Suprapubic skin (tissue), 4 donors: ENCODE data around the gene YPEL2. TPM values are rescaled to one million over a fixed set of nuclear protein-coding genes. Genes with fewer than 3 reads are reported as not detected.

Experiments used
- DNase-seq, 2 donors: peaks; one replicate each; pipeline ENCODE4 v3.0.0-alpha.2; 2019; ENCODE audit warnings: low spot score in 2 of 2
- H3K27ac ChIP-seq: fragments of 200-600 bp; sonication (generic); one replicate; pipeline ENCODE4 v1.5.1; 2019
- H3K27me3 ChIP-seq: fragments of 200-600 bp; sonication (generic); one replicate; pipeline ENCODE4 v1.5.1; 2019
- H3K36me3 ChIP-seq: fragments of 200-600 bp; sonication (generic); one replicate; pipeline ENCODE4 v1.5.1; 2019
- H3K4me1 ChIP-seq: fragments of 200-600 bp; sonication (generic); one replicate; pipeline ENCODE4 v1.5.1; 2019
- H3K4me3 ChIP-seq: fragments of 200-600 bp; sonication (generic); one replicate; pipeline ENCODE4 v1.5.1; 2019; ENCODE audit warnings: mild to moderate bottlenecking
- H3K9me3 ChIP-seq: fragments of 200-600 bp; sonication (generic); one replicate; pipeline ENCODE4 v1.5.1; 2019
- EP300 ChIP-seq: sonication (generic); formaldehyde crosslinking; IDR thresholded peaks from one replicate; pipeline ENCODE4 v1.6.1; 2017; ENCODE audit warnings: antibody characterized with exemption
- POLR2A ChIP-seq, 2 donors: fragments of 450-650 bp; IDR thresholded peaks; one replicate each; pipeline ENCODE4 v1.6.1; 2017; ENCODE audit warnings: antibody characterized with exemption in 2 of 2, mild to moderate bottlenecking in 2 of 2, moderate library complexity in 2 of 2
- POLR2AphosphoS5 ChIP-seq, 3 donors: sonication (generic); formaldehyde crosslinking; IDR thresholded peaks; one replicate each; pipeline ENCODE4 v1.6.1; 2017; ENCODE audit warnings: antibody characterized with exemption in 3 of 3
- WGBS: methylation state at CpG from one replicate; pipeline ENCODE4 v1.1.5; 2018; 5-methylcytosine and 5-hydroxymethylcytosine counted together
- total RNA-seq, 4 donors: library from RNA; depleted of rRNA; stranded (reverse); fragments of >200 nt; gene quantifications; one replicate each; pipeline ENCODE4 v1.1.0, GENCODE V29; 2016
- TF ChIP-seq, protein P1 (sequence below), 2 donors: fragments of 200-600 bp in 1 of 2; fragments of 450-650 bp in 1 of 2; sonication (generic) in 1 of 2; IDR thresholded peaks; one replicate each; pipeline ENCODE4 v1.5.1; 2016 to 2019; ENCODE audit warnings: antibody characterized with exemption in 2 of 2, mild to moderate bottlenecking in 1 of 2, moderate library complexity in 1 of 2

YPEL2 gene
- total RNA-seq, 4 donors from 2014 or later = 16.7 to 33.6 (median 21.3) TPM

DNA sequence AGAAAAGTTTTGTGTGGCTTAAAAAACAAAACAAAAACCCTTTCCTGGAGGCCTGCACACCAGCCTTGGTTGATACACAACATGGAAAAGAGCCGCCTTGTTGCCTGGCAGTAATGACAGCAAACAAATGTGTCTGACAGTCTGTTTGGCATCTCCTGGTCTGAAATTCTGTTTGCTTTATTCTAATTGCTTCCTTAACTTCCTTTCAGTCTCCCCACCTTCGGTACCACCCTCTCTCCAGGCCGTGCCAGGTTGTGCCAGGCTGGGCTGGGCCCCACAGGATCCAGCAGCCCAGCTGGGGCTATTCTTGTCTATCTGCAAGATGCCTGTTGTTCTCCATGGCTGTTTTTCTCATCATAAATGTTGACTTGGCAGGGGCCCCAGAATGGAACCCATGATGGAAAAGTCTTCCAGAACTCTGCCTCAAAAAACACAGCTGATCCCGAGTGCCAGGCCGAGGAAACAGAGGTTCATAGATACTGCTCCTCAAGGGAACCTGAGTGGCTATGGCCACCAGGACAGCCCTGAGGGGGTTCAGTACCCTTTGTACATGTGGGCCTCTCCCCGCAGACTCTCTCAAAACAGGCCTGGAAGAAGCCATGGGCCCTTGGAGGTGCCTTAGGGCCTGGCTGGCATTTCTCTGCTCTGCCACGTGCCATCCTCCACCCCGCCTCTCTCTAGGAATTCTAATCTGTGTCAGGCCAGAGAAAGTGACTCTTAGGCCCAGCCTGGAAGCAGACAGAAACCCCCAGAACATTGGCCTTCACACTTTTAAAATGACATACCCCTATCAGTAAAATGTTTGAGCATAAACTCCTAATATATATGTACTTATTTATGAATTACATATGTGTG, 50.5 kb downstream of the YPEL2 start:
- H3K27me3 ChIP-seq = no peaks in the 10 kb centered on the region
- H3K4me1 ChIP-seq = peaks cover 49% of the 10 kb centered on the region
- 22% methylated on average over 6 of the region's 8 CpGs for WGBS
- DNase-seq = peak in 1 of 2 donors; percentile 68
- H3K4me3 ChIP-seq = no peak overlapping the region
- no peaks in the 10 kb centered on the region for H3K36me3 ChIP-seq
- peak overlapping the region; percentile 81 for H3K27ac ChIP-seq
- TF ChIP-seq POLR2A (IDR thresholded peaks at IDR 0.05) = no peak
- TF ChIP-seq POLR2AphosphoS5 (IDR thresholded peaks at IDR 0.05) = no peak
- H3K9me3 ChIP-seq = no peaks in the 10 kb centered on the region

- no peak for TF ChIP-seq EP300
- TF ChIP-seq POLR2A (IDR thresholded peaks at IDR 0.05) = no peak
- TF ChIP-seq, protein P1, sequence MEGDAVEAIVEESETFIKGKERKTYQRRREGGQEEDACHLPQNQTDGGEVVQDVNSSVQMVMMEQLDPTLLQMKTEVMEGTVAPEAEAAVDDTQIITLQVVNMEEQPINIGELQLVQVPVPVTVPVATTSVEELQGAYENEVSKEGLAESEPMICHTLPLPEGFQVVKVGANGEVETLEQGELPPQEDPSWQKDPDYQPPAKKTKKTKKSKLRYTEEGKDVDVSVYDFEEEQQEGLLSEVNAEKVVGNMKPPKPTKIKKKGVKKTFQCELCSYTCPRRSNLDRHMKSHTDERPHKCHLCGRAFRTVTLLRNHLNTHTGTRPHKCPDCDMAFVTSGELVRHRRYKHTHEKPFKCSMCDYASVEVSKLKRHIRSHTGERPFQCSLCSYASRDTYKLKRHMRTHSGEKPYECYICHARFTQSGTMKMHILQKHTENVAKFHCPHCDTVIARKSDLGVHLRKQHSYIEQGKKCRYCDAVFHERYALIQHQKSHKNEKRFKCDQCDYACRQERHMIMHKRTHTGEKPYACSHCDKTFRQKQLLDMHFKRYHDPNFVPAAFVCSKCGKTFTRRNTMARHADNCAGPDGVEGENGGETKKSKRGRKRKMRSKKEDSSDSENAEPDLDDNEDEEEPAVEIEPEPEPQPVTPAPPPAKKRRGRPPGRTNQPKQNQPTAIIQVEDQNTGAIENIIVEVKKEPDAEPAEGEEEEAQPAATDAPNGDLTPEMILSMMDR (IDR thresholded peaks at IDR 0.05) = no peak
- TF ChIP-seq POLR2AphosphoS5 (IDR thresholded peaks at IDR 0.05) = no peak
- no peak overlapping the region for H3K4me3 ChIP-seq
- 88% methylated on average over 4 of the region's 4 CpGs for WGBS
- H3K4me1 ChIP-seq = peaks cover 30% of the 10 kb centered on the region
- DNase-seq = no peak
- no peaks in the 10 kb centered on the region for H3K9me3 ChIP-seq
- peaks cover 3% of the 10 kb centered on the region for H3K36me3 ChIP-seq
- no peaks in the 10 kb centered on the region for H3K27me3 ChIP-seq
- H3K27ac ChIP-seq = no peak overlapping the region
These were observed 52.4 kb downstream of the YPEL2 start for GRCh38 chr17:59383893-59384292.

DNA sequence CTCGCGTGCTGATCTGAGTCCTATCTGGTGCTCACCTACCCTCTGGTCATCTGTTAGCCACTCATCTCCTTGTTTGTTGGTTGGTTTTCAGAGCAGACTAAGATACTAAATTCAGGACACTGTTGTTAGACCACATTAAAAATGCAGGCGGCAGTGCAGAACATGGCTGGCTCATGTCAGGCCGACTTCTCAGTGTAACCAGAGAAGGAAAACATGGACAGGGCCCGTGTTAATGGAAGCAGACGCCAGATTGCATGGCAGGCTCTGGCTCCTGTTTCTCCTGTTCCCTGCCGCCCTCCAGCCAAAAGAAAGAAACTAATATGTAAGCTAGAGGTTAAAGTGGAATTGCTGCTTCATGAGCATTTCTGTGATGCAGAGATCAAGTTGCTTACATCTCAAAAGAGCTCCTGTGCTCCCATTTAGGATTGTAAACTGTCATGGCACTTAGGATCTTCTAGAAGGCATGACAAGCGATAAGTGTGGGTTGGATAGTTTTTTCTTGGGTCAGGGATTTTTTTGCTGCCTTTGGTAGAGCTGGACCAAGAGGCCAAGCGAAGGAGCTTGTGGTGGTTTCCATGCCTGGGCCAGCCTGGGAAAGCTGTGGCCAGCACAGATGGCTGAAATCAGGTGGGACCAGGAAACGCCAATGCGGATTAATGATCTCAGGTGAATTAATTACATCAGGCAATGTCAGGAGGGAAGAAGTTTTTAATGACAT, 56.1 kb downstream of the YPEL2 start:
- DNase-seq = no peak

DNA sequence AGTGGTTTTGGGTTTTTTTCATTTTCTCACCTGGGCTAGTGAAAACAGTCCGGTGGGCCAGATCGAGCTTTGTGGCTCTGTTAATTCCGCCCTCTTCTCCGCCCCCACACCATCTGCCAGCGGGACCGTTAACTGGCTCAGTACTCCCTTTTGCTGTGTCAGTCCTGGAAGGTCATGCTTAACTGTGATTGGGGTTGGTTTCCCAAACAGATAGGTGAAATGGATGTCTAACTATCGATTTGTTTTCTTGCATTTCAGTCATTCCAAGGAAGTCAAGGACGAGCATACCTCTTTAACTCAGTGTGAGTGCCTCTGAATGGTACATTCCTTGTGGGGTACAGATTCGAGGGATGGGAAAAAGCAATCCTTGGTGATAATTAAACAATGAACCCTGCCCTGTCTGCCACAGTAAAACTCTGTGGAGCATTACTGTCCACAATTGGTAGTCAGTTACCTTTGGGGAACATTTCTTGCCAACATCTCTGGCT, 56.7 kb downstream of the YPEL2 start:
- Histone ChIP-seq H3K36me3 (peaks cover 42% of the 10 kb centered on the region), H3K27ac (no peak overlapping the region), H3K4me1 (no peaks in the 10 kb centered on the region), H3K4me3 (no peak overlapping the region), H3K27me3 (no peaks in the 10 kb centered on the region), H3K9me3 (no peaks in the 10 kb centered on the region)
- DNase-seq = no peak
- 81% methylated on average over 9 of the region's 9 CpGs for WGBS
- TF ChIP-seq POLR2A (IDR thresholded peaks at IDR 0.05) = no peak
- TF ChIP-seq POLR2AphosphoS5 (IDR thresholded peaks at IDR 0.05) = no peak
- TF ChIP-seq EP300 = no peak
- TF ChIP-seq, protein P1 (IDR thresholded peaks at IDR 0.05) = no peak

More for the DNA sequence above, 56.1 kb downstream of the YPEL2 start:
- Histone ChIP-seq H3K4me1 (no peaks in the 10 kb centered on the region), H3K27me3 (no peaks in the 10 kb centered on the region), H3K36me3 (peaks cover 38% of the 10 kb centered on the region), H3K9me3 (no peaks in the 10 kb centered on the region), H3K4me3 (no peak overlapping the region), H3K27ac (no peak overlapping the region)
- 78% methylated on average over 11 of the region's 11 CpGs for WGBS
- TF ChIP-seq, protein P1 (IDR thresholded peaks at IDR 0.05) = no peak
- no peak for TF ChIP-seq POLR2AphosphoS5 (IDR thresholded peaks at IDR 0.05)
- no peak for TF ChIP-seq EP300
- no peak for TF ChIP-seq POLR2A (IDR thresholded peaks at IDR 0.05)

GRCh38 chr17:59389066-59389465, 57.6 kb downstream of the YPEL2 start:
- TF ChIP-seq POLR2A (IDR thresholded peaks at IDR 0.05) (no peak), EP300 (no peak), POLR2AphosphoS5 (IDR thresholded peaks at IDR 0.05) (no peak)
- TF ChIP-seq, protein P1 (IDR thresholded peaks at IDR 0.05) = no peak
- WGBS = 85% methylated on average over 5 of the region's 5 CpGs
- H3K4me3 ChIP-seq = no peak overlapping the region
- H3K9me3 ChIP-seq = no peaks in the 10 kb centered on the region
- no peak overlapping the region for H3K27ac ChIP-seq
- no peaks in the 10 kb centered on the region for H3K27me3 ChIP-seq
- no peak for DNase-seq
- no peaks in the 10 kb centered on the region for H3K4me1 ChIP-seq
- H3K36me3 ChIP-seq = peaks cover 46% of the 10 kb centered on the region
